GM12878 (cell line): ENCODE data around the gene MEF2C. TPM values are rescaled to one million over a fixed set of nuclear protein-coding genes. Genes with fewer than 3 reads are reported as not detected.

ENCODE experiments used
- CBX5 ChIP-seq: sonication (generic); IDR thresholded peaks from 2 replicates; pipeline ENCODE4 v1.6.1; 2016; ENCODE audit warnings: low read depth, moderate library complexity, mild to moderate bottlenecking, inconsistent platforms
- E4F1 ChIP-seq: fragments of 450-650 bp; IDR thresholded peaks from 2 replicates; pipeline ENCODE4 v1.6.1; 2018; ENCODE audit warnings: borderline replicate concordance, mild to moderate bottlenecking; ENCODE audit not compliant: partially characterized antibody
- FOXM1 ChIP-seq: IDR thresholded peaks from 2 replicates; pipeline ENCODE4 v1.6.1; 2012; ENCODE audit warnings: low read depth, mild to moderate bottlenecking, inconsistent platforms, low read length, moderate library complexity
- KDM1A ChIP-seq: fragments of 200-600 bp; sonication (generic); IDR thresholded peaks from 2 replicates; pipeline ENCODE4 v1.6.1; 2016; ENCODE audit warnings: borderline replicate concordance
- MEF2B ChIP-seq: fragments of 450-650 bp; IDR thresholded peaks from 2 replicates; pipeline ENCODE4 v1.6.1; 2018; ENCODE audit warnings: mild to moderate bottlenecking, moderate library complexity; ENCODE audit not compliant: partially characterized antibody, poor library complexity, severe bottlenecking
- MTA2 ChIP-seq: fragments of 450-650 bp; IDR thresholded peaks from 2 replicates; pipeline ENCODE4 v1.6.1; 2016; ENCODE audit warnings: low read depth, mild to moderate bottlenecking, moderate library complexity
- NBN ChIP-seq: fragments of 450-650 bp; IDR thresholded peaks from 2 replicates; pipeline ENCODE4 v1.6.1; 2016
- NR2C1 ChIP-seq: fragments of 450-650 bp; IDR thresholded peaks from 2 replicates; pipeline ENCODE4 v1.6.1; 2017; ENCODE audit warnings: antibody characterized with exemption, mild to moderate bottlenecking, moderate library complexity
- POLR2A ChIP-seq: IDR thresholded peaks from 2 replicates; pipeline ENCODE4 v1.6.1; 2011; ENCODE audit warnings: low read depth, mild to moderate bottlenecking, low read length
- RCOR1 ChIP-seq: conservative IDR thresholded peaks from 2 replicates; pipeline ENCODE4 v1.6.1; 2012; ENCODE audit warnings: low read depth, low read length, improper control_type of control experiment
- SRF ChIP-seq, 2 experiments: IDR thresholded peaks; 2 replicates each; pipeline ENCODE4 v1.6.1; 2011; ENCODE audit warnings: low read depth in 2 of 2, low read length in 2 of 2, mild to moderate bottlenecking in 1 of 2, moderate library complexity in 1 of 2
- STAT1 ChIP-seq: fragments of 450-650 bp; conservative IDR thresholded peaks from 2 replicates; pipeline ENCODE4 v1.6.1; 2014; ENCODE audit warnings: antibody characterized with exemption, mild to moderate bottlenecking
- SUPT20H ChIP-seq: IDR thresholded peaks from 2 replicates; pipeline ENCODE4 v1.6.1; 2011; ENCODE audit warnings: low read depth, mild to moderate bottlenecking, low read length, moderate library complexity, borderline replicate concordance; ENCODE audit not compliant: control insufficient read depth
- TCF3 ChIP-seq: IDR thresholded peaks from 2 replicates; pipeline ENCODE4 v1.6.1; 2012; ENCODE audit warnings: low read depth, mild to moderate bottlenecking, low read length, borderline replicate concordance; ENCODE audit not compliant: insufficient read depth
- USF2 ChIP-seq: IDR thresholded peaks from 2 replicates; pipeline ENCODE4 v1.6.1; 2011; ENCODE audit warnings: low read depth, low read length, improper control_type of control experiment, borderline replicate concordance
- ZBTB33 ChIP-seq: fragments of 450-650 bp; IDR thresholded peaks from 2 replicates; pipeline ENCODE4 v1.6.1; 2017; ENCODE audit warnings: mild to moderate bottlenecking
- polyA plus RNA-seq, 11 experiments: library from polyadenylated mRNA; depleted of rRNA in 4 of 11; unstranded in 6 of 11; stranded (reverse) in 5 of 11; fragments of >200 nt; fragmentation: Nextera tagmentation in 4 of 11; fragmentation: Illumina TruSeq in 1 of 11; extraction: Ambion mirVana in 4 of 11; extraction: Trizol in 1 of 11; gene quantifications; 1 replicate in 1 of 11; 2 replicates in 10 of 11; pipeline versions ENCODE4 v1.2.1 to v1.2.3, GENCODE V29; 2011 to 2016; ENCODE audit warnings: inconsistent platforms in 2 of 11, missing spikeins in 2 of 11, low read depth in 1 of 11
- total RNA-seq, 4 experiments: library from RNA; depleted of rRNA in 3 of 4; stranded (reverse); fragments of >200 nt in 3 of 4; fragmentation: Illumina TruSeq in 1 of 4; extraction: Trizol in 1 of 4; gene quantifications; 2 replicates each; pipeline versions ENCODE4 v1.2.1 to v1.2.3, GENCODE V29; 2013 to 2021
- TF ChIP-seq, protein P1 (sequence below): fragments of 450-650 bp; IDR thresholded peaks from 2 replicates; pipeline ENCODE4 v1.6.1; 2017; ENCODE audit warnings: mild to moderate bottlenecking, low read depth, inconsistent platforms; ENCODE audit not compliant: poor library complexity, severe bottlenecking
- TF ChIP-seq, protein P2 (sequence below): fragments of 450-650 bp; IDR thresholded peaks from 2 replicates; pipeline ENCODE4 v1.6.1; 2017; ENCODE audit warnings: borderline replicate concordance
- TF ChIP-seq, protein P3 (sequence below): IDR thresholded peaks from 2 replicates; pipeline ENCODE4 v1.6.1; 2012; ENCODE audit warnings: low read depth, low read length, improper control_type of control experiment

Gene MEF2C
- total and polyA plus RNA-seq, 10 of the 15 experiments (the other 5 are each of a cell fraction or from before 2014, with no cell fraction given): 104 to 225 (median 180) TPM

- TF ChIP-seq, protein P1, sequence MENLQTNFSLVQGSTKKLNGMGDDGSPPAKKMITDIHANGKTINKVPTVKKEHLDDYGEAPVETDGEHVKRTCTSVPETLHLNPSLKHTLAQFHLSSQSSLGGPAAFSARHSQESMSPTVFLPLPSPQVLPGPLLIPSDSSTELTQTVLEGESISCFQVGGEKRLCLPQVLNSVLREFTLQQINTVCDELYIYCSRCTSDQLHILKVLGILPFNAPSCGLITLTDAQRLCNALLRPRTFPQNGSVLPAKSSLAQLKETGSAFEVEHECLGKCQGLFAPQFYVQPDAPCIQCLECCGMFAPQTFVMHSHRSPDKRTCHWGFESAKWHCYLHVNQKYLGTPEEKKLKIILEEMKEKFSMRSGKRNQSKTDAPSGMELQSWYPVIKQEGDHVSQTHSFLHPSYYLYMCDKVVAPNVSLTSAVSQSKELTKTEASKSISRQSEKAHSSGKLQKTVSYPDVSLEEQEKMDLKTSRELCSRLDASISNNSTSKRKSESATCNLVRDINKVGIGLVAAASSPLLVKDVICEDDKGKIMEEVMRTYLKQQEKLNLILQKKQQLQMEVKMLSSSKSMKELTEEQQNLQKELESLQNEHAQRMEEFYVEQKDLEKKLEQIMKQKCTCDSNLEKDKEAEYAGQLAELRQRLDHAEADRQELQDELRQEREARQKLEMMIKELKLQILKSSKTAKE: no peak
- no peak for TF ChIP-seq FOXM1
- TF ChIP-seq, protein P2, sequence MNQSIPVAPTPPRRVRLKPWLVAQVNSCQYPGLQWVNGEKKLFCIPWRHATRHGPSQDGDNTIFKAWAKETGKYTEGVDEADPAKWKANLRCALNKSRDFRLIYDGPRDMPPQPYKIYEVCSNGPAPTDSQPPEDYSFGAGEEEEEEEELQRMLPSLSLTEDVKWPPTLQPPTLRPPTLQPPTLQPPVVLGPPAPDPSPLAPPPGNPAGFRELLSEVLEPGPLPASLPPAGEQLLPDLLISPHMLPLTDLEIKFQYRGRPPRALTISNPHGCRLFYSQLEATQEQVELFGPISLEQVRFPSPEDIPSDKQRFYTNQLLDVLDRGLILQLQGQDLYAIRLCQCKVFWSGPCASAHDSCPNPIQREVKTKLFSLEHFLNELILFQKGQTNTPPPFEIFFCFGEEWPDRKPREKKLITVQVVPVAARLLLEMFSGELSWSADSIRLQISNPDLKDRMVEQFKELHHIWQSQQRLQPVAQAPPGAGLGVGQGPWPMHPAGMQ: no peak
- no peak for TF ChIP-seq ZBTB33
- TF ChIP-seq MEF2B: peak; percentile 19
- TF ChIP-seq MTA2: peak; percentile 53
- 0 out of 2 replicates have a peak, but pooled peaks have one; percentile 34 for TF ChIP-seq CBX5
- no peak for TF ChIP-seq NR2C1
- TF ChIP-seq STAT1: no peak
- TF ChIP-seq, protein P3, sequence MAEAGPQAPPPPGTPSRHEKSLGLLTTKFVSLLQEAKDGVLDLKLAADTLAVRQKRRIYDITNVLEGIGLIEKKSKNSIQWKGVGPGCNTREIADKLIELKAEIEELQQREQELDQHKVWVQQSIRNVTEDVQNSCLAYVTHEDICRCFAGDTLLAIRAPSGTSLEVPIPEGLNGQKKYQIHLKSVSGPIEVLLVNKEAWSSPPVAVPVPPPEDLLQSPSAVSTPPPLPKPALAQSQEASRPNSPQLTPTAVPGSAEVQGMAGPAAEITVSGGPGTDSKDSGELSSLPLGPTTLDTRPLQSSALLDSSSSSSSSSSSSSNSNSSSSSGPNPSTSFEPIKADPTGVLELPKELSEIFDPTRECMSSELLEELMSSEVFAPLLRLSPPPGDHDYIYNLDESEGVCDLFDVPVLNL: no peak
- 0 out of 2 replicates have a peak, but pooled peaks have one; percentile 28 for TF ChIP-seq TCF3
- TF ChIP-seq POLR2A: peak; percentile 92
- no peak for TF ChIP-seq KDM1A
- no peak for TF ChIP-seq SRF (IDR thresholded peaks at IDR 0.05; ENCODE audit: low read depth in 2 of 2, low read length in 2 of 2)
- TF ChIP-seq E4F1: no peak
- no peak for TF ChIP-seq SUPT20H
- no peak for TF ChIP-seq RCOR1
- TF ChIP-seq USF2: no peak
- TF ChIP-seq NBN: peak; percentile 69; the same call in 1 of the 2 replicates
Observed at GRCh38 chr5:88889189-88890069, 6.4 kb upstream of the MEF2C start (continued).
